Measurements from ENCODE around the gene FAT4.

FAT4 gene

DNA sequence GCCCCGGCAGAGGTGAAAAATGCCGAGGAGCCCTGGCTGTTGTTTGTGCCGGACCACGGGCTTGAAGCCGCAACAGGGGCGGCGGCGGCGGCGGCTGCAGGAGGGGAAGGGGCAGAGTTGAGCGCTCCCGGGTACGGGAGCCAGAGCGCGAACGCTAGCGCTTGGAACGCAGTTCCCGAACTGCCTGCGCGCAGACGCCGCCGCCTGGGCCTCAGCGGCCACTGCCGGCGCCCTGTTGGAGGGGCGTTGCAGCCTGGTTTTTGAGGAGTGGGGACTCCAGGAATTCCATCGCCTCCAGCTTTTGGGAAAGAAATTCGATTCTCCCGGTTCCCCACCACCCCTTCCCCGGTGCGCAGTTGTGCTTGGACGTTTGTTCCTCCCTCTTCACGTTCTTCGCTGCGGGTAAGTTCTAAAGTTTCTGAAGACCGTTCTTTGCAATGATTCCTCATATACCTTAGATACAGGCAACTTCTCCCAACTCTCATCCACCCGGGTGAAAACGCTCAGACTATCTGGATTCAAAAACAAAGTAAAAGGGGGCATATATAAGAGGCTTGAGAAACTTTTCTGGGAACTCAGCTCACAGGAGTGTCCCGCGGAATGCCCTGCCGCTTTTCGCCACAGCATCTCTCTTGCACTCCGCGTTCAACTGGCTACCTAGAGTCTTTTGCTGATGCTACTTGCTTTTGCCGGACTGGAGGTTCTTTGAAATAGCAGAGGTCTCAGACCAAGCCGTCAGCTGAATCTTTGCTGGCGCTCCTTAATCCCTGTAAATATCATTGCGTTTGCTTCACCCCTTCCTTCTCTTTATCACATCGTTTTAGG lies 1.0 kb downstream of the FAT4 start:
- in situ Hi-C loops (cut with MboI; ENCODE audit: low sequenced_read_pairs): no loop called here

DNA sequence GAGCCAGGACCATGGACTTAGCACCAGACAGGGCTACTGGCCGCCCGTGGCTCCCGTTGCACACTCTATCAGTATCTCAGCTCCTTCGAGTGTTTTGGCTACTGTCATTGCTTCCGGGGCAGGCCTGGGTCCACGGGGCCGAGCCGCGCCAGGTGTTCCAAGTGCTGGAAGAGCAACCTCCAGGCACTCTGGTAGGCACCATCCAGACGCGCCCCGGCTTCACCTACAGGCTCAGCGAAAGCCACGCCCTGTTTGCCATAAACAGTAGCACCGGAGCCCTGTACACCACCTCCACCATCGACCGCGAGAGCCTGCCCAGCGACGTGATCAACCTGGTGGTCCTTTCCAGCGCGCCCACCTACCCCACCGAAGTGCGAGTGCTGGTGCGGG lies 1.6 kb downstream of the FAT4 start:
- in situ Hi-C loops (cut with MboI; ENCODE audit: low sequenced_read_pairs): no loop called here

DNA sequence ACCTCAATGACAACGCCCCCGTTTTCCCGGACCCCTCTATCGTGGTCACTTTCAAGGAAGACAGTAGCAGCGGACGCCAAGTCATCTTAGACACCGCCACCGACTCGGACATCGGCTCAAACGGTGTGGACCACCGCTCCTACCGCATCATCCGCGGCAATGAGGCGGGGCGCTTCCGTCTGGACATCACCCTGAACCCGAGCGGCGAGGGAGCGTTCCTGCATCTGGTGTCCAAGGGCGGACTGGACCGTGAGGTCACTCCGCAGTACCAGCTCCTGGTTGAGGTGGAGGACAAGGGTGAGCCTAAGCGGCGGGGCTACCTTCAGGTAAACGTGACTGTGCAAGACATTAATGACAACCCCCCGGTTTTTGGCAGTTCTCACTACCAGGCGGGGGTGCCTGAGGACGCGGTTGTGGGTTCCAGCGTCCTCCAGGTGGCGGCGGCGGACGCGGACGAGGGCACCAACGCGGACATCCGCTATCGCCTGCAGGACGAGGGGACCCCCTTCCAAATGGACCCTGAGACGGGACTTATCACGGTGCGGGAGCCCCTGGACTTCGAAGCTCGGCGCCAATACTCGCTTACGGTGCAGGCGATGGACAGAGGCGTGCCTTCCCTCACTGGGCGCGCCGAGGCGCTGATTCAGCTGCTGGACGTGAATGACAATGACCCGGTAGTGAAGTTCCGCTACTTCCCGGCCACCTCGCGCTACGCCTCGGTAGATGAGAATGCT lies 2.2 kb downstream of the FAT4 start:
- in situ Hi-C loops (cut with MboI; ENCODE audit: low sequenced_read_pairs): no loop called here

DNA sequence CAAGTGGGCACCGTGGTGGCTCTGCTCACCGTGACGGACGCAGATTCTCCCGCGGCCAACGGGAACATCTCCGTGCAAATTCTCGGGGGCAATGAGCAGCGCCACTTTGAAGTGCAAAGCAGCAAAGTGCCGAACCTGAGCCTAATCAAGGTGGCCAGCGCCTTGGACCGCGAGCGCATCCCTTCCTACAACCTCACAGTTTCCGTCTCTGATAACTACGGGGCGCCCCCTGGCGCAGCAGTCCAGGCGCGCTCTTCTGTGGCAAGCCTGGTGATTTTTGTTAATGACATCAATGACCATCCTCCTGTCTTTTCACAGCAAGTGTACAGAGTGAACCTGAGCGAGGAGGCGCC lies 2.7 kb downstream of the FAT4 start:
- in situ Hi-C loops (cut with MboI; ENCODE audit: low sequenced_read_pairs): no loop called here

DNA sequence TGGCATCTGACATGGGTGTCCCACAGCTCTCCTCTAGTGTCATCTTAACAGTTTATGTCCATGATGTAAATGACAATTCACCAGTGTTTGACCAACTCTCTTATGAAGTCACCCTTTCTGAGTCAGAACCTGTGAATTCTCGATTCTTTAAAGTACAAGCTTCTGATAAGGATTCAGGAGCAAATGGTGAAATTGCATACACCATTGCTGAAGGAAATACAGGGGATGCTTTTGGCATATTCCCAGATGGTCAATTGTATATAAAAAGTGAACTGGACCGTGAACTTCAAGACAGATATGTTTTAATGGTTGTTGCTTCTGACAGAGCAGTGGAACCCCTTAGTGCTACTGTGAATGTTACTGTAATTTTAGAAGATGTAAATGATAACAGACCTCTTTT lies 4.6 kb downstream of the FAT4 start:
- in situ Hi-C loops (cut with MboI; ENCODE audit: low sequenced_read_pairs): no loop called here

DNA sequence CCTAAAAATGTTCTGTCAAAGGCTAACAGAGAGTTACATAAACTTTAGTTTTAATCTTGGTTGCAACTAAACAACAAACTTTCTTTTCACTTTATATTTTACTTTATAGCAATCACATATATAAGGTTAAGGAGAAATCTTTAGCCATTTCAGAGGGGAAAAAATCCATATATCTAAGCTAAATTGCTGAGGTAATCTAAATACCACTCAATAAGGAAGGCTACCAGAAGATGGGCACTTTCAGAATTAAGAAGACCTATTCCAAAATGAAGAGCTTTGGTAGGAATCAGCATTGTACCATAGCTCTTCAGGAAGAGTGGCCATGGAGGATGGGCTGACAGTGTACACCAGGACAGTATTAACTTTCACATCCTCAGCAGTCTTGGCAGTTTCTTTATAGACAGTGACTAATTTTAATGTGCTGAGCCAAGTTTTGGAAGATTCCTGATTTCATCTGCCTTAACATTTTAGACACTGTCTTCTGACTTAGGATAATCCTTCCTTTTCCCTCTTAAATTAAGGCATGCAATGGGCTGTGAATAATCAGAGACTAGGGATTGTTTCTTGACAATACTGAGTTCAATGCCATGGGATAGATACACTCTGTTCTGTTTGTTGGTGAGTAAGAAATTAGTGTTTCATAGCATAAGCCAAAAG lies 7.1 kb downstream of the FAT4 start:
- in situ Hi-C loops (cut with MboI; ENCODE audit: low sequenced_read_pairs): no loop called here

DNA sequence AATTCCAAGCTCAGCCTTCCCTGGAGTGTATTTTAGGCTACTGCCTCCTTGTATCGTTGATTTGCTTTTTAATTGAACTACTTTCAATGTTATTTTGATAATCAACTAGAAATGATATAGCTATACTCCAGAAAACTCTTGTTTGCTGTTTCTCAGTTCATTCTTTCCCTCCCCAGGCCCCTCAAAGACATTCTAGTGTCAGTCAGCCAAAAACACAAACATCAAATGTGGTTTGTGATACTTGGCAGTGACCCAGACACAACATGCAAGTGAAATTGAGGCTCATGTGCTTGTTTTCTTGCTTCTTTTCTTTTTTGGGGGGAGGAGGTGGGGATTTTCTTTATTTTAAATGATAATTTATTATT lies 7.6 kb downstream of the FAT4 start:
- in situ Hi-C loops (cut with MboI; ENCODE audit: low sequenced_read_pairs): no loop called here

DNA sequence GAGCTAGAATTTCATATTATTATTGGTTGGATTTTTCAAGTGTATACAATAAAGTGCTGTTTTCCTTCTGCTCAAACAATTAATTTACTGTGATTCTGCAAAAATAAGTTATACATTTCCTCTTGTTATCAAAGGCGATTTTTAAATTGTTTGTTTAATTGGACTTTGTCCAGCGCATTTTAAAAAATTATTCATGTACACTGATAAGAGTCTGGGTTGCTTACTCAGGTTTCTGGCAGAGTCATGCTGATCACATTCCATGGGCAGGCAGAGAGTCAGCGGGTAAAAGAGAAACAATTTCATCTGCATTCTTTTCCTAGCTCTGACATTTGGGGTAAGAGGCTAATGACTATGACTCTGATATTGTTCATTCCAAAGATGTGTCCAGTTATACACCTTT lies 8.9 kb downstream of the FAT4 start:
- in situ Hi-C loops (cut with MboI; ENCODE audit: low sequenced_read_pairs): no loop called here

DNA sequence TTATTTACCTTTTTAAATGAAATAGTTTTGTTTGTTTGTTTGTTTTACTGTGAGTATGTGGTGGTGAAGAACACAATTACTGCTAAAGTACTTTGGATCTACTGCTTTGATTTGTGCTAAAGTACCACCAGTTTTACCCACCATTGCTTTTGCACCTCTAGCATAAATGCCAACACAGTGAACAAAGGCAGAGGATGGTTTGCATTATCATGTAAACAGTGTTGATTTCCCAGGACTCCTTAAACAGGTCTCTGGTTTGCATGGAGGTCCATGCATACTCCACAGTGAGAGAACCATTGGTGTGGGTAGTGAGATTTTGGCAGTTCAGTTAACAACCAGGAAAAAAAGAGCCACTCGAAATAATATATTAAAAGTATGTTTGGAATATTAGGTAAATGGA lies 11.0 kb downstream of the FAT4 start:
- in situ Hi-C loops (cut with MboI; ENCODE audit: low sequenced_read_pairs): no loop called here

DNA sequence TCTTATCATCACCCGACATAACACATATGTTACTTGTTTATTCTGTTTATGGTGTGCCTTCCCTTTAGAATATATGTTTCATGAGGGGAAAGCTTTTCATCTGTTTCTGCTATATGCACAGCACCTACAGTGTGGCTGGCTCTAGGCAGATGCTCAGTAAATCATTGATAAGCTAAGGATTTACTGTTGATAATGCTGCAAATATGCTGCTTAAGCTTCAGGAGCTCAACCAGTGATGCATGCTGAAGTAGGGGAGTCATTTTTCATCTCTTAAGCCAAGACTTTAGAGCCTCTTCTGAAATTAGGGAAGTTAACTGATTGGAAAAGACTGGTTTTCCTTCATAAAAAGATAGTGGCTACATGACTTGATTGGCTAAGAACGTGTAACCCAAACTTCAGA lies 16.4 kb downstream of the FAT4 start:
- in situ Hi-C loops (cut with MboI; ENCODE audit: low sequenced_read_pairs): no loop called here

DNA sequence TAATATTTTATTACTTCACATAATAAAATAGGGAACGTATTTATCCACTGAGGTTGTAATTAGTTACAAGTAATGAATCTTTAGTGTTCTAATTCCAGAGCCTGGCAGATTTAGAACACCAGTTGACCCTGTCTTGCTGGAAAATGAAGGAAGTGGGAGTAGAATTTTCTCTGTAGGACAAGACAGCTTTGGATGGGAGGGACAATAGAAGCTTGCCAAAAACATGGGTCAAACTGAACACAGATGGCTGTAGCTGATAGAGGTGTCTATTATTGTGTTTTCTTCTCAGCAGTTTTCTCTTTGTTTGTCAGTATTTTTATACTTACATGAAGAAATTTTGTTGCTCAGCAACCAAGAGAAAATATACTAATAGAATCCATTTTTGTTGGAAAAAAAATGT lies 20.2 kb downstream of the FAT4 start:
- in situ Hi-C loops (cut with MboI; ENCODE audit: low sequenced_read_pairs): no loop called here

DNA sequence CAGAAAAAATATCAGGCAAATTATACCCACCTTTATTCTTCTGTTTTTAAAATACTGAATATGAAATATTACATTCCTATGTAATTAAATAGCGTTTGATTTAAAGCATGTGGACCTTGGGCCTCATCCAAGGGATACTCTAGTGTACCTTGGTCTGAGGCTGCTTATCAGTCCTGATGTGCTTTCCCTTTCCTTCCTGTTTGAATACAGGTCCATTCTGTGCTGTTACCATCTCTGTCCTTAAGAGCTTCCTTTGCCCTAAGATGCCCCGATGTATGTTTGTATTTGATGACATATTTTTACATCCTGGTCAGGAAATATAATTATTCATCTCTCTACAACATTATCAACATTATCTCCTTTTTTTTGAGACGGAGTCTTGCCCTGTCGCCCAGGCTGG lies 24.1 kb downstream of the FAT4 start:
- in situ Hi-C loops (cut with MboI; ENCODE audit: low sequenced_read_pairs): no loop called here

DNA sequence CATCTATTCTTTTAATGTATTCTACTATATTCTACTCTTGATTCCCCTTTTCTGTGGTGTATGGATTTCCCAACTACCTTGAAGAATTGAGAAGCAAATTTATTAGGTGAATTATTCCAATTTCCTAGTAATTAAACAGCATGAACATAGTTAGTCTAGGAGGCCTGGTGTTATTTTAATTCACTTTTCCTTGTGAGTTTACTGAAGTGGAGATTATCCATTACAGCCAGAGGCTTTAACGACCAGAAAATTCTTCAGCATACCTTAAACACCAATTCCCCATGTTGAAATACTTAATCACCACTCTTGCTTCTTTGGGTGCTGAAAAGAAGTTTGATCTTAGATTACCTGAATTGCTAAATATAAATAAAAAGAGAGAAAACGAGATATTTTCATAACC lies 29.4 kb downstream of the FAT4 start:
- in situ Hi-C loops (cut with MboI; ENCODE audit: low sequenced_read_pairs): no loop called here

DNA sequence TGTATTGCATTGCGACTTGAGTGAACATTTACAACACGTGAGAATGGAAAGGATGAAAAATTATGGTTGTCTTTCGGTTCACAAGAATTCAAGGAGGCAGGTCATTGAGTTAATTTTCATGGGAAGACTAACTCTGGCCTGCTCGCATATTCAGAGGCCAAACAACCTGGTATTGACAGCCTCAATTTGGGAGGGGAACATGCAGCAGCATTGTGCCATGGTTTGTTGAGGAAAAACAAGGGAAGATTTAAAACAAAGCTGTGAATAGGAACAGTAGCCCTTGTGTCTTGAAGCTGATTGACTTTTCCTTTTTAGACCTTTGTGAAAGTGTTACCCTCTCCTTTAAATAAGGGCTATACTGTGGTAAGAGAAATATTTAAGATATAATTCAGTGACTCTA lies 31.9 kb downstream of the FAT4 start:
- in situ Hi-C loops (cut with MboI; ENCODE audit: low sequenced_read_pairs): no loop called here

DNA sequence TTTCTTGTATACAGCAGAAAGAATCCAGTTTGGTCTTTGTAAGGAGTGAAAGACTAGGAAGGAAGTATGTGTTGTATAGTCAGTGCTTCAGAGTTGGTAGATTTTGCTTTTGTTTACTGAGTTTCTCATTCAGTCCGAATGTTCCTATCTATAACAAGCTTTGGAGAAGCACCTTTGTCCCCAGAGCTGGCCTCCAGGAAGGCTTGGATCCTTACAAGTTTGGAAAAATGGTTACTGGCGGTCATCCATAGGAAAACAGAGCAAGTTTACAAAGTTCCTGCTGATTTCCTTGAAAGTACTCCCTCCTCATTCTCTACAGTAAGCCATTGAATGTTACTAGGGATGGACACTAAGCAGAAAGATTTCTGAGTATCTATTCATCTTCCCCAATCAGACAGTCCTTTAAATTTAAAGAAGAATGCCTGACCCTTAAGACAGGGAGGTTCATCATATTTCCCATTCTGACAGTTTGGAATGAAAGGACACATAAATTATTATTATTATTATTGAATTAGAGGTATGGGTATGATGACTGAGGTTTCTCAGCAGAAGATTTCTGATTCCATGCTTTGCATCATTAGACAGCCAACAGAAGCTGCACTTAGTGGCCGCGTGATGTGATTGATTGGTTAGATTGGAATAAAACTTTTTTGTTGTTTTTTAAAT lies 35.8 kb downstream of the FAT4 start:
- in situ Hi-C loops (cut with MboI; ENCODE audit: low sequenced_read_pairs): no loop called here

DNA sequence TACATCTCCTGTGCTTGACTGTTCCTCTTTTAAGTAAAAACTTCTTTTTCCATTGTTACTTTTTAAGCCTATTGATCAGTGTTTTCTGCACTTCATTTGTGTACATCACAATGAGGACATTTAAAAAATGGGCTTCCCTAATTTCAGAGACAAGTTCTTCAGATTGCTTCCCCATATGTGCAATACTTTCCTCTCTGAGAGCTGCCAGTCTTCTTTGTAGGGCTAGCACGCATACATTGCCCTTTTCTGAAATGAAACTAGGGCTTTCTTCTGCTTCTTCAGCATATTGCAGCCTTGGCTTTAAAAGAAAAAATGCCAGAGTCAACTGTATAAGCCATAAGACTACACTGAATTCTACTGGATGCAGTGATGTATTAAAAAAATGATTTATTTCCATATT lies 37.8 kb downstream of the FAT4 start:
- in situ Hi-C loops (cut with MboI; ENCODE audit: low sequenced_read_pairs): no loop called here

DNA sequence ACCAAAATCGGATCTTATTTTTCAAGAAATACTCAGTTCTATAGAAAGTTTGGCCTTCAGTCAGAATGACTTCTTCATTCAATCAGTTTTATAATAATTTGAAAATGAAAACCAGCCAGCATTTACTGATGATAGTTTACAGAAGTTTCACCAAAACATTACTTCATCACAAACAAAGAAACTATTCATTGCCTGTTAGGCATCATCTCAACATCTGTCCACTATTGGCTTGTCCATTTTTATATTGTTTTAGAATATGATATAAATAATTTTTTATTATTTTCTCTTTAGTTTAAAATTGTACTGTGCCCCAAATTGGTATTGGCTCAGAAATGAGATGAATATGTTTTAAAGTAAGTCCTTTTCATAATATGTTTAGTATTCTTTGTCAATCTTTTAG lies 38.4 kb downstream of the FAT4 start:
- in situ Hi-C loops (cut with MboI; ENCODE audit: low sequenced_read_pairs): no loop called here

DNA sequence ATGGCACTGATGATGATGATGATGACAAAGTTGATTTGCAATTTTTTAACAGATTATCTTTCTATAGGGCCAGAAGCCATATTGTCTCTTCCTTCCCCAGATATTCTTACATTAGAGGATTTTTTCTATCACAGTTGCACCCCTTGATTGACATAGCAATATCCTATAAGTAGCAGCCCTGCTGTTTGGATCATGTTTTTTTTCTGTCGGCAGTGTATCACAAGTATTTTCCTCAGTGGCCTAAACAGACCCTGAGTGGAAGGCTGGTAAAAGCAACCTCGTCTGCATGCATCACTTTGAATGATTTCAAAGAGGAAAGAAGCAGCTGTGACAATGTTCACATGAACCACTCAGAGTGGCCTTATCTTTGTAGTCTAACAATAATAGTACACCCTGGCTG lies 41.0 kb downstream of the FAT4 start:
- in situ Hi-C loops (cut with MboI; ENCODE audit: low sequenced_read_pairs): no loop called here

DNA sequence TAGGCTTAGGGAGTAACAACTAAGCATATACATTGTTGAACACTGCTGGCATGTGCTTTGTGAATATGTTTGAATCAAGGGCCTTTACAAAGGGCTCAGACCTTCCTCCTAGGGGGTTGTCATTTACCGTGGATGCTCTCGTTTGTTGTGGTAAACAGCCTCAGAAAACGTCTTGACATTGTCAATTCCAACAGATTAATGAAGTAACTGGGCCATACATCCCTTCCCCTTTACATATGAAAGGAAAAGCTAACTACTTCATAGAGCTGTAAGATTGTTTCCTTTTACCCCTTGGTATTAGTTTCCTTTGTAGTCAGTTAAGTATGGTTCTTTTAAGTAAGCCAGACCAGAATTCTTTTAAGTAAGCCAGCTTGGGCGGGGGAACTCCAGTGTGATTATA lies 42.9 kb downstream of the FAT4 start:
- in situ Hi-C loops (cut with MboI; ENCODE audit: low sequenced_read_pairs): no loop called here

DNA sequence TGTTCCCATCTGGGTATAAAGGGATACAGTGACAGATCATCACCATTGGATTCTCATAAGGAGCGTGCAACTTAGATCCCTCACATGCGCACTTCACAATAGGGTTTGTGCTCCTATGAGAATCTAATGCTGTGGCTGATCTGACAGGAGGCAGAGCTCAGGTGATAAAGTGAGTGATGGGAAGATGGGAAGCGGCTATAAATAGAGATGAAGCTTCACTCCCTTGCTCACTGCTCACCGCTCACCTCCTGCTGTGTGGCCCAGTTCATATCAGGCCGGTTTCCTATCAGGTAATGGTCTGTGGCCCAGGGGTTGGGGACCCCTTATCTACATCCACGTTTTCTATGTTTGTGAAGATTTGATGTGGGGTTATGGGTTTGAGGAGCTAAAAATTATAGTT lies 43.7 kb downstream of the FAT4 start:
- in situ Hi-C loops (cut with MboI; ENCODE audit: low sequenced_read_pairs): no loop called here

DNA sequence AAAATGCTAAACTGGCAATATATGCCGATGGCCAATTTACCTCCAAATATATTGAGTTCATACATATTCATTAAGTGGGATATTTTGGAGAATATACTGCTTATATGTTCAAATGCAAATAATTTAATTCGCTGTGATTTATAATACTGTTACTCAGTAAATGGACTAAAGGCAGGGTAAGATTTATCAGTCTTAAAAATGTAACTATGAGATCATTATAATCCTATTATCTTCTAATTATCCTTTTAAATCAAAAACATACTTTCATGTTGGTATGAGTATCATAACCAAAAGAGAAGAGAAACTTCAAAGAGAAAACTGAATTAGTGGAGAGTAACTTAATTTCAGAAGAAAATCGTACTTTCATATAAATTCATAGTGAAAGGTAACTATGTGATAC lies 44.6 kb downstream of the FAT4 start:
- in situ Hi-C loops (cut with MboI; ENCODE audit: low sequenced_read_pairs): no loop called here

Data from HL-60/S4 treated with phorbol 12-myristate 13-acetate at 8.2 ng/mL for 4 days and 3 days (cell line).